Activated CD8-positive, alpha-beta memory T cell treated with anti-CD3 and anti-CD28 coated beads for 48 hours (primary cell): Measurements from ENCODE around the gene TRMT2A.
"Not testable (repeated sequence)": the region's sequence is repeated elsewhere in the genome, so short reads cannot be mapped to it uniquely, and the experiment has no call there.

Source experiments
- DNase-seq, 3 experiments: peaks; one replicate each; pipeline ENCODE4 v3.0.0-alpha.2; 2020; ENCODE audit warnings: low read depth in 2 of 3, low spot score in 2 of 3

Gene TRMT2A

DNA sequence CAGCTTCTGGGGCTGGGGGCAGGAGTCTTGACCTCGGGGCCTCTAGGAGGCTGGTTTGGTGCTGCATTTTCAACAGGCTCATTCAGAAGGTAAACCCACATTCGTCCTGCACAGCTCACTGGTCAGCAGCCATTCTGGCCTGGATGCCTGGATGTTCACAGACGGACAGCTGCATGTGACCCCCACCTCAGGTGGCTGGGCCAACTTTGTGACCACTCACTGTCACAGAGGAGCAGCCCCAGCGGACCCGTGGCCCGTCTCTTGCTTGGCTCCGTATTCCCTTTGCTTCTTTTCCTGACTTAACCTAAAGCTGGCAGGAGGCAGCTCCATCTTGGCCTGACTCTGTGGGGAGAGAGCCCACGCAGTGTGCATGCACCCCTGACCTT is 28.8 kb downstream of the TRMT2A start:
- DNase-seq = no peak

DNA sequence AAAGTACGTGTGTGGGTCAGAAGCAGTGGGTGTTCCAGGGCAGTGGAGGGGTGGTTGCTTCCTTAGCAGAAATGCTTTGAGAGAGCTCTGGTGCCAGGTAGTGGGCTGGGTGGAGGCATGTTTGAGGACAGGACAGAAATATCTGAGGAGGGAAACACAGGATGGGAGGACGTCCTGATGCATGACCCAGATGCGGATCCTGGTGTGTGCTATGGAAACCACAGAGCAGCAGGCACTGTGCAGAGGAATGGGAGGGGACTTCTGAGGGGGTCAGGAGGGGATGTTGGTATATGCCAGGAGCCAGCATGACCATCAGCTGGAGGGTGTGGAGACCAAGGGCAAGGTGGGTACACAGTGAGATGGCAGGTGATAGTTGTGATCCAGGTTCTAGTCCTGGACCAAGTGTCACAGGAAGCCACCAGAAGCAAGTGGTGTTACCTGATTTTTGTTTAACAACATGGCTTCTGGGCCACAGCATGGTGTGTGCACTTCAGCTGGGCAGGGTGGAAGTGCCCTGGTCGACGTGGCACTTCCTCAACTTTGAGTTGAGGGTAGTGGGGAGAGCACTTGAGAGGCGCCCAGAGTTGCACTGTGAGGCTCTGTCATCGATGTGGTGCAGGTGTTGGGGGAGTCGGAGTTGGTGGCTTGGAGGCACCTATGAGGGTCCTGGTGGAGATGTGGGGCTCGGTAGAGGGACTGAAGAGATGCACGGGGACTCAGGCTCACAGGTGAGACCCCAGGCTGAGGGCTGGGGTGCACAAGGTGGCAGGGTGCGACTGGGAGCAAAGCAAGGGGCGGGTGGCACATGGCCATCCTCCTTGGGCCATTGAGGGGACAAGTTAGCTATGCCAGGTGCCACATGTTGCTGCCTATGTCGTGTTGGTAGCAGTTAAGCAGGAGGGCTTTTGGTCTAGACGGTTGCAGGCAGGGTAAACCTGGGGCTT is 29.4 kb downstream of the TRMT2A start:
- no peak for DNase-seq

DNA sequence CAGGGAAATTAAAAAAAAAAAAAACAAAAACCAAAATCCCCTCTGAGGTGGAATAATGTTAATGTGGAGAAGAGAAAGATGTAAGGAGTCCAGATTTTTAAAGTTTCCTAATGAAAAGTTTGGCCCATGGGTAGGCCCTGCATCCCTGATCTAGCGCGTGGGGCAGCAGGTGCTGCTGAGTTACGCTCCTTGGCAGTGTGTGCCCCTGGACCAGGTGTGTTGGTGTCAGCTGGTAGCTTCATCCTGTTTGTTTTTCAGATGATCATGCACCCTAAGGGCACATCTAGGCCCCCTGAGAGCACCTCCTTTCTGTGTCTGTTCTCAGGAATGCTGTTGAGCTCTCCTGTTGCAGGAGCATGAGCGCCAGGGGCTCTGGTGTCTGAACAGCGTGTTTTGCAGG is 30.3 kb downstream of the TRMT2A start:
- DNase-seq = no peak

DNA sequence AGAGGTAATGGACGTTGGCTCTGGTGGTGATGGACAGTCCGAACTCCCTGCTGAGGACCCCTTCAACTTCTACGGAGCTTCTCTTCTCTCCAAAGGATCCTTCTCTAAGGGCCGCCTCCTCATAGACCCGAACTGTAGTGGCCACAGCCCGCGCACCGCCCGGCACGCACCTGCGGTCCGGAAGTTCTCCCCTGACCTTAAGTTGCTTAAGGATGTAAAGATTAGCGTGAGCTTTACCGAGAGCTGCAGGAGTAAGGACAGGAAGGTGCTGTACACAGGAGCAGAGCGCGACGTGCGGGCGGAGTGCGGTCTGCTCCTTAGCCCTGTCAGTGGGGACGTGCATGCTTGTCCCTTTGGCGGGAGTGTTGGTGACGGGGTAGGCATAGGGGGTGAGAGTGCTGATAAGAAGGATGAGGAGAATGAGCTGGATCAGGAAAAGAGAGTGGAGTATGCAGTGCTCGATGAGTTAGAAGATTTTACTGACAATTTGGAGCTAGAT is 30.9 kb downstream of the TRMT2A start:
- DNase-seq = no peak

DNA sequence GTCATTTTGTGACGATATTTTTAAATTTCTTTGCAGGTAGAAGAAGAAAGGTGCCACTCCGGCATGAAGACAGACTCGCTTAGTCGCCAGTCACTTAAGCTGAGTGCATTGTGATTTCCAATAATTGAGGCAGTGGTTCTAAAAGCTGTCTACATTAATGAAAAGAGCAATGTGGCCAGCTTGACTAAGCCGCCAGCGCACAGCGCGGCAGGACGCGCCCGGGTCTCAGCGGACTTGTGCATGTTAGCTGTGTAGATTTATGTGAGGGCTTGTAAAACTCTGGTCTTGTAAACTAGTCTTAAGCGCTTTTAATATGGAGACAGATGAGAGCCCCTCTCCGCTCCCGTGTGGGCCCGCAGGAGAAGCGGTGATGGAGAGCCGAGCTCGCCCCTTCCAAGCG is 31.4 kb downstream of the TRMT2A start:
- DNase-seq = no peak

DNA sequence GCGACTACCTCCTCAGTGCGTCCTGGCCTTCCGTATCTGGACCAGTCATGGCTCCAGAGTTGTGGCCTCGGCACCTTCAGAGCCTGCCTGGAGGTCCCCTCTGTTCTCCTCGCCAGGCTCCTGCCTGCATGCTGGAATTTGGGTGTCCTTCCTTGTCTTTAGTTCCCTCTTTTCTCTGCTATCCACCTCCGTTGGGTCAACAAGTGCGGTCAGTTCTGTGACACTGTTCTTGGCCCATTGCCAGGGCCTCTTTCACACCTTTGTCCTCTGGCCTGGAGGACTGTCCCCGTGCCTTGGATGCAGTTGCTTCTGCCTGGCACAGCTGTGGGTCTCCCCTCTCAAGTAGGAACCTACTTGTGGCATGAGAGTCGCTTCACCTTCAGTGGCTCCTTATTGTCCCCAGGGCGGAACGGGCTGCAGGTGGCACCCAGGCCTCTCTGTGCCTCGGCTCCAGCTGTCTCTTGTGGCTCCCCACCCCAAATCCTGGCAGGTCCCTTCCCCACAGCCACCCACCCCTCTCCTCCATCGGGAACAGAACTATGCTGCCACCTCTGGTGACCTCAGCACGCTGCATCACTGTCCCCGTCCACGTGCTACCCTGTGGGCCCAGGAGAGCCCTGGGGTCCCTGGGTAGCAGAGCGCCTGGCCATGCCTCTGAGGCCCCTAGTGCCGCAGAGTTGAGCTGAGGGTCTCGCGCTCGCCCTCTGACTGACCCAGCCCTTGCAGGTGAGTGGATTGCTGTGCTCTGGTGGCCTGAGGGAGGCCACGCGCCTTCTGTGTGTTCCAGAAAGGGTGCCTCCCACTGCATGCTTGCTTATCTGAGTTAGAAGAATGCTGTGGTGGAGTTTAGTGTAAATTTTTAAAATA is 32.2 kb downstream of the TRMT2A start:
- DNase-seq = no peak

DNA sequence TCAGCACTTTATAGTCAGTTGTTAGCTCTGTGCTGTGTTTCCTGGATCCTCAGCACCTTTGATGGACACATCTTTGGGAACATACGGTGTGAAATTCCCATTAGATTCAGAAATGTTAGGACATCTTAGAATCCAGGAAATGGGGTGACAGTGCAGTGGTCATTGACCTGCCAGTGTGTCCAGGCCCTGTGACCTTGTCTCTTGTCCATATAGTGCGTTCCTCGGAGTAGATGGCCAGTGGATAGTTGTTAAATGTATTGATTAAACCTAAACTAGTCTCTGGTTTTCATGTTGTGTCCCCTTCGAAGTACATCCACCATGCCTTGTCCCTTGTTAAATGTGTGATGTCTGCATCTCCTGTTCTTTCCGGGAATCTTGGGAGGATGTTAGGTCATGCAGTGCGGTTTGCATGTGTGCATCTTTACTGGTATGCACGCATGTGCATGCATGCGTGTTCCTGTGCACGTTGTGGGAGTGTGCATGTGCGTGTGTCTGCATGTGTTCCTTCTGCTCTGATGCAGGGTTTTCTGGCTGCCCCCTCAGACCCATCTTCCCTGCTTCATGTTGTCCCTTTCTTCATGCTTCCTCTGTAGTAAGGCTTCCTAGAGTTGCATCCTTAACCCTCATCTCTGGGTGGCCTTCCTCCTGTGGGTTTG is 33.0 kb downstream of the TRMT2A start:
- DNase-seq = no peak

DNA sequence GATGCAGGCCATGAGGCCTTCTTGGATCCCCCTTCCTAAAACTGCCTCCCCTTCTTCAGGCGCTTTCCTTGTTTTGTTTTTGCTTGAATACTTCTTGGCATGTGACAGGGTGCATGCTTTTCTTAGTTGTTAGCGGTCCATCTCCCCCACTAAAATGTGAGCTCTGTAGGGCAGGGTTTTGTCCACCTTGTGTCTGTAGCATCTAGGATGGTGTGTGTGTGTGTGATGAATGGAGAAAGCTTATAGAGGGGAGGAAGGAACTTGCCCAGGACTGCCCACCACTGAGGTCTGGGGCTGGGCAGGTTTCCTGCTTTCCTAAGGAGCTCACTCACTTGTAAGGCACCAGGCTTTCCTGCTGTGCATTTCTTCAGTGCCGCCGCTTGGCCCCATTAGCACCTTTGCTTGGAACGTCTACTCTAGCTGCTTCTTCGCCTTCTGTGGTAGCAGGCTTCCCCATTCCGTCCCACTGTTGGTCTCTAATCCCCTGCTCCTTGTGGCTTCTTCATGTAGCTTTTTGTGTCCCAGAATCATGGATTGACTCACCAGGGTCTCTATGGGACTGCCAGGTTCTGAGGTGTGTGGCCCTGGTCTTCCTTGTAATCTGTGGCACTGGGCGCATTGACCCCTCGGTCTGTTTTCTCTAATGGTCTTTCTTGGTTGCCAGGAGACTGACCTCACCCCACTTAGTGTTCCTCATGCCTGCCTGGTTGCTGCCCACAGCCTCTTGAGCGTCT is 33.7 kb downstream of the TRMT2A start:
- no peak for DNase-seq

DNA sequence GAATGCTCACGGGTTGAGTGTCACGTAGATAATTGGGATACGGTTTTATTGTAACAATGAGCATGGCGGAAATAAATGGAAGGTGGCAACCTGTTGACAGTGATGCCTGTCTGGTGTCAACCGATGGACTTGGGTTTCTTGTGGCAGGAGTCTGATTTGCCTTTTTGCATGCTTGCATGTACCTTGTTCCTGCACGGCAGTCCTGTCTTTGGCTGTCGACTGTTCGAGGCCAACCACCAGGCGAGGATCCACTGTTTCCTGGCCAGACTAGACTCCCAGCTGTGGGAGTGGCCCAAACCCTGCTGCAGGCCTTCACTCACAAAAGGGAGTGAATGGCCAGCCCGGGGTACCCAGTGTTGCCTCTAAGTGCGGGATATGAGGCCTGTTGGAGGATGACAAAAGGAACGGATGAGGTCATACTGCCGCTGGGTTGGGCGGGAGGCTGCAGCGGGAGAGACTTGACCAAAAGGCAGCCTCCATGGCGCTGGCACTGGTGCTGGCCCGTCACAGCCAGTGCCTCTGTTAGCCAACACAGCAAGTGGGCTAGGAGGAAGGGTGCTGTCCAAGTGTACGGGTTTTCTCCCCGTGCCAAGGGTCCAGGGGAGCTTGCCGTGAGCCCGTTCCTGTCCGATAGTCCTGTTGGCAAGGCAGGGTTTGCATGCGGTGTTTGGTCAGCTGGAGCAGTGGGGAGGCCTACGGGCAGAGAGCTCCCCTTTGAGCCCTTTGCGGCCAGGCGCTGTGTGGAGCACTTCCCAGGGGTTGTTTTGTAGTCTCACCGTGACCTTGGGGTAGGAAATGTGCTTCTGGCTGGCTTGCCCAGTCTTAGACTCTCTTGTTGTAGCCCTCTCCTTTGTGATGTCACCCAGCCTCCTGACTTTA is 36.0 kb downstream of the TRMT2A start:
- DNase-seq = no peak

DNA sequence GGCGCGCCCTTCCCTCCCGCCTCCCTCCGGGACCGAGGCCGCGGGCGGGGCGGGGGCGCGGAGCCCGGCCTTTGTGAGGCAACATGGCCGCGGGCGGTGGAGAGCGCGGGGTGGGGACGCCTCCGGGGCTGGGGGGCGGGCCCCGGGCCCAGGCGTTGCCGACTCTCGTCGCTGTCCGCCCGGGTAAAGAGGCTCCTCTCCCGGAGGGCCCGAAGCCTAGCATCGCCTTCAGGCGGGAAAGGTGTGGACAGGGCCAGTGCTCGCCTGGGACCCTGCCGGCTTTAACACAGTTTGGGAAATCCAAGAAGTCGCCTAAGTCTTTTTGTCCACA is 36.6 kb downstream of the TRMT2A start:
- peak in 1 of 3 experiments; percentile 54 for DNase-seq

DNA sequence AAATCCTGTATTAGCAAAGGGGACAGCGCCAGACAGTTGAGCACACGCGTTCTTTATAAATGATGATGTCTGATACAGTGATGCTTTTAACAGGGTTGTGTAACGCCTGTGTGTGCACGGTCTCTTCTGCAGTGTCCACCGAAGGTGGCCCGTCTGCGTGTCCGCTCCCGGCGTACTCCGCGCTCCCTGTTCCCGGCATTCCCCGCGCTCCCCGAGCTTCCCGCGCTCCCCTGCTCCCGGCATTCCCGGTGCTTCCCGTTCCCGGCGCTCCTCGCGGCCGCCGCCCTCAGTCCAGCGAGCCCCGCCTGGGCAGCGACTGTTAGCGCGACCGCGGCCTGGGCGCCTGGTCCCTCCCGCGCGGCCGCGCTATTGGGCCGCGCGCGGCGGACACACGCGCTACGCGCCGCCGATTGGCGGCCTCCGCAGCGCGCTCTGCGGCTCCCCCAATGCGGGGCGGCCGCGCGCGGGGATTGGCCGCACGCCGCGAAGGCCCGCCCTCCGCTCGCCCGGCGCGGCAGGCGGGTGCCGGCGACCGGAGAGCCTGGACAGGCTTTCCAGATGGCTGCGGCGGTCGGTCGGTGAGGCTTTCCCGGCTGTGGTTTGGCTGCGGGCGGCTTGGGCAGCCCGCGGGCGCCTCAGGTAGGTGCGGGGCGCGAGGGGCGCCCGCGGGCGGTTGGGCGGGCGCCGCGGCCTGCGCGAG is 37.1 kb downstream of the TRMT2A start, which contains the start of gene DGCR8:
DGCR8 (plus strand) TSS at position 497 of the 700 bp plus-strand sequence. CDS start 5,723 bp downstream, outside the sequence.
- peak in 2 of 3 experiments; percentile 49 to 65 for DNase-seq

DNA sequence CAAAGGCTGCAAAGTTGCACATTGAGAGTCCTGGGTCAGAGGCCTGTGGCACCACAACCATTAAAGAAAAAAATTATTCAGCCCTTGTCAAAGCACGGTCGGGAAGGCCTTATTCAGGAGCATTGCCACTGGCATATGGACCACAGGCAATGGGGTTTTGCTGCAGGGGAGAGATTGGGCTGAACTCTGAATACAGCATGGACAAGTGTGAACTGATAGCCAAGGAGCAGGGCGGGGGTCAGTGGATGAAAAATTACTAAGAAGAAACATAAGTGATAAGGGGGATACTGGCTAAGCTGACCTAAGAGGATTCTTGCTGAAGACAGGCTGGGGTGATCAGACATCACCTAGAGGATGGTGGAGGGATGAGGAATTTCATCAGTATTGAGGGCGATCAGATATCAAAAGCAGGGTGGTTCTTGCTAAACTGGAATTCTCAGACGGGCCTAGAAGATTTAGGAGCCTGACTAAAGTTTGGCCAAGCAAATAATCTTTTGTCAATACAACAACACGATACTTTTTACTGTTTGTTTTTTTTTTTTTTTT is 40.3 kb downstream of the TRMT2A start:
- DNase-seq = no peak

DNA sequence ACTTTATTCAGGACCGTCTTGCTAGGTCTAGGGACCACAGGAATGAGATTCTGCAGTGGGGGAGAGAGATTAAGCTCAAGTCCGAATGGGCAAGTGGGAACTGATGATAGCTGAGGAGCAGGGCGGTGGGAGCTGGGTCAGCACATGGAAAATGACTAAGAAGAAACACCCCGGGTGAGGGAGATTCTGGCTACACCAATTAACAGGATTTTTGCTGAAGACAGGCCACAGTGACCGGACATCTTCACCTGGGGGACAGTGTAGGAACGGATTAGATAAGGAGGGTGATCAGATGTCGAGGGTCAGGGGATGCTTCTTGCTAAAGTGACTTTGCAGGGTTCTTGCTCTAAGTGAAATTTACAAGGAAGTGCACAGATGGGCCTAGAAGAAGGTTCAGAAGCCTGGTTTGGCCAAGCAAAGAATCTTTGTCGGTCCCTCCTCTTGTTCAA is 45.5 kb downstream of the TRMT2A start:
- no peak for DNase-seq

DNA sequence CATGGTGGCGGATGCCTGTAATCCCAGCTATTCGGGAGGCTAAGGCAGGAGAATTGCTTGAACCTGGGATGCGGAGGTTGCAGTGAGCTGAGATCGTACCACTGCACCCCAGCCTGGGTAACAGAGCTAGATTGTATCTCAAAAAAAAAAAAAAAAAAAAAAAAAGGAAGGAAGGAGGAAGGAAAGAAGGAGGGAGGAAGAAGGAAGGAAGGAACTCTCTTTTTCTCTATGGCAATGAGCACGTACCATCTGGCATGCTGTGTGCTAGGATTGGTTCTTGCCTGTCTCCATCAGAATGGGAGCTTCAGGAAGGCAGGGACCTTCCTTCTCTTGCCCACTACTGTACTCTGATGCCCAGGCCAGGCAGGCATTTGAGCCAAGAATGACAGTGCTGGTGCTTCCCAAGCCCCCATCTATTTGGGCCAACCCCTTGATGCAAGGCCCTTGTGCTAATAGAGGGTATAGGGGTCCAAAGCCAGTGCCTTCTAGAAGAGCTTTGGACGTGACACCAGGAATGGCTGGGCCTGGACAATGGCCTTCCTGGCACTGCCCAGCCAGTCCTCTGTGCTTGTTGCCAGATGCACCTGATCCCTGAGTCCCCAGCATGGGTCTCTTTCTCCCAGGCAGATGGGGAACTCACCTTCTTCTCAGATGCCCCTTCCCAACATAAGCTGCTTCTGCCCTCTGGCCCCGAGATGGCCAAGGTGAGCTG is 47.5 kb downstream of the TRMT2A start:
- DNase-seq = no peak

DNA sequence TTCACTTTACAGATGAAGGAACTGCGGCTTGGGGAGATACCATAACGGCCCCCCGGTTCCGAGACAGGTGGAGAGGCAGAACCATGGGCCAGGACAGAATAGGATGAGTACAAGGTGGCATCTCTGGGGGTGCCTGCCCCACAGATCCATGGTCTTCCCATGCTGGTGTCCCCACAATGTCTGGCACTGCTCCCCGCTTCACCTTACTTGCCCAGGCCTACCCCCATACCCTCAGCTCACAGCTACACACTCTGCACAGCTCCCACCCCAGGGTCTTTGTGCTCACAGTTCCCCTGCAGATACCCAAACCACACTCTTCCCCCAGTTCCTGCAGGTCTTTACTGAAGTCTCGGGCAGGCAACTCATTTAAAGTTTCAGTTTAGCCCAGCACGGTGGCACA is 48.4 kb downstream of the TRMT2A start:
- no peak for DNase-seq

DNA sequence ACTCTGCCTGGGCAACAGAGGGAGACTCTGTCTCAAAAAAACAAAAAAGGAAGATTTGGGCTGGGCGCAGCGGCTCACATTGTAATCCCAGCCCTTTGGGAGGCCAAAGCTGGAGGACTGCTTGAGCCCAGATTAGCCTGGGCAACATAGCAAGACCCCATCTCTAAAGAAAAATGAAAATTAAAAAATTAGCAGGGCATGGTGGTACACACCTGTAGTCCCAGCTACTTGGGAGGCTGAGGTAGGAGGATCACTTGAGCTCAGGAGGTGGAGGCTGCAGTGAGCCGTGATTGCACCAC is 49.7 kb downstream of the TRMT2A start:
- DNase-seq = not testable (repeated sequence)

DNA sequence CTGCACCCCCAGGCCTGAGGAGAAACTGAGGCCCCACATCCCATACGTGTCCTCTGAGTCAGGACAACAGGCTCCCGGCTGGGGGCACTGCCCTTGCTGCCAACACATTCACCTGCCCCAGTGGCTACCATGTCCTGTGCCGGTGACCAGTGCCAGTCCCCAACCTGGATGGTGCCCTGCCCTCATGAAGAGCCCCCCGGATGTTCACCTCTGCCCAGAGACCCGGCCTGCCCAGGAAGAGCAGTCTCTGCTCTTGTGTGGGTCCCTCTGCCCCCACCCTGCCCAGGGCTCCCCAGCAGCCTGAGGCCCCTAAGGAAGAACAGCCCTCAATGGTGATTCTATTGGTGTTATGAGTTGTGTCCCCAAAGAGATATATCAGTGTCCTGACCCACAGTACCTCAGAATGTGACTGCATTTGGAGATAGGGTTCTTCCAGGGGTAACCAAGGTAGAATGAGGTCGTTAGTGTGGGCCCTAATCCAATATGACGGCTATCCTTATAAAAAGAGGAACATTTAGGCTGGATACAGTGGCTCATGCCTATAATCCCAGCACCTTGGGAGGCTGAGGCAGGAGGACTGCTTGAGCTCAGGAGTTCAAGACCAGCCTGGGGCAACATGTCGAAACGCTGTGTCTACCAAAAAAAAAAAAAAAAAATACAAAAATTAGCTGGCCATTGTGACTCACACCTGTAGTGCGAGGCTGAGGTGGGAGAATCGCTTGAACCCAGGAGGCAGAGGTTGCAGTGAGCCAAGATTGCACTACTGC is 50.2 kb downstream of the TRMT2A start:
- DNase-seq = no peak
